Tibial artery (tissue), 4 donors: ENCODE measurements around the gene DCAKD.

Source experiments
- DNase-seq, 2 donors: peaks; one replicate each; pipeline ENCODE4 v3.0.0-alpha.2; 2019
- H3K27ac ChIP-seq, 2 donors: fragments of 200-600 bp; sonication (generic) in 1 of 2; 1 replicate in 1 of 2; 2 replicates in 1 of 2; pipeline ENCODE4 v1.5.1; 2018 to 2019; ENCODE audit warnings: mild to moderate bottlenecking in 1 of 2
- H3K27me3 ChIP-seq, 2 donors: fragments of 200-600 bp; sonication (generic) in 1 of 2; one replicate each; pipeline versions ENCODE4 v1.5.1 to v1.6.0; 2016 to 2019
- H3K36me3 ChIP-seq, 3 donors: fragments of 200-600 bp; sonication (generic) in 2 of 3; one replicate each; pipeline ENCODE4 v1.5.1; 2016 to 2019; ENCODE audit warnings: mild to moderate bottlenecking in 2 of 3
- H3K4me1 ChIP-seq, 4 donors: fragments of 200-600 bp; sonication (generic) in 2 of 4; 1 replicate in 3 of 4; 2 replicates in 1 of 4; pipeline ENCODE4 v1.5.1; 2016 to 2019
- H3K4me3 ChIP-seq, 2 donors: fragments of 200-600 bp; sonication (generic) in 1 of 2; 1 replicate in 1 of 2; 2 replicates in 1 of 2; pipeline ENCODE4 v1.5.1; 2018 to 2019; ENCODE audit warnings: mild to moderate bottlenecking in 2 of 2
- H3K9me3 ChIP-seq, 3 donors: fragments of 200-600 bp; sonication (generic) in 1 of 3; one replicate each; pipeline ENCODE4 v1.5.1; 2016 to 2019
- intact Hi-C: fragments of 100-400 bp; cut with DNase I; formaldehyde crosslinking; loops from one replicate; pipeline ENCODE4 v1.15.0; 2023; ENCODE audit warnings: low total_unique reads
- TF ChIP-seq, protein P1 (sequence below), 2 experiments: fragments of 200-600 bp in 1 of 2; fragments of 450-650 bp in 1 of 2; IDR thresholded peaks; one replicate each; pipeline ENCODE4 v1.5.1; 2017 to 2019; ENCODE audit warnings: antibody characterized with exemption in 2 of 2, mild to moderate bottlenecking in 1 of 2, moderate library complexity in 1 of 2

The DCAKD gene

DNA sequence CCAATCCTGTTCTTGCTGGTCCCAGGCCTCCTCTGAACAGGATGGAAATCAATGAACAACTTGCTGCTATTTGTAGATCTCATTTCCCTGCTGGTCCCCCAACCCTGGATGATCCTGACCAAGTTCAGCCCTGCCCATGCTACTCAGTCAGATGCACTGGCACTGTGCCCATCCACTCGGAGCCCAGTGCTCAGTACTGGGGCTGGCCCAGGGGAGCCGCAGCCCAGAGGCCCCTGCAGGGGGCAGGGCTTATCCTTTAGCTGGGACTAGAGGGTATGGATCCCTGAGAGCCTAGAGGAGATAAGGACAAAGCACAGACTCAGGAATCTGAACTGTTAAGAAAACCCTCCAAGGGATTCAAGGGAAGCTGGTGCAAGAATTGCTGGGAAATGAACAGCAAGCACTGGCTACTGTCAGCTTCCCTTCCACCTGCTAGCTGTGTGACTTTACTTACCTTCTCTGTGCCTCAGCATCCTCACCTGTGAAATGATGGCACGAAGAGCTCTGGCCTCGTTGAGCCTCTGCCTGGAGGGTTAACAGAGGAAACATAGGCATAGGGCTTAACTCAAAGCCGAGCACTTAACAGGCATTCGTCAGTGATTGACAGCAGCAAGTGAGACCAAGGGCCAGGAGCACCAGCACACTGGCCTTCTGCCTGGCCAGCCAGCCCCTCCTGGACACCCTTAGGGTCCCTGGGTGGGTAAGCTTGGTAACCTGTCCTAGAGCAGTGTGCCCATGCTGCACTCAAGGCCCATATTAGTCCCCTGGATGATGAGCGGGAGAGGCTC lies 53.5 kb downstream of the DCAKD start:
- Histone ChIP-seq H3K36me3 (peaks cover 0 to 5% (median 0%) of the 10 kb centered on the region in 3 donors), H3K27me3 (peaks cover 0 to 34% of the 10 kb centered on the region in 2 donors), H3K4me3 (no peak overlapping the region), H3K27ac (no peak overlapping the region), H3K4me1 (no peaks in the 10 kb centered on the region), H3K9me3 (peaks cover 0 to 7% (median 4%) of the 10 kb centered on the region in 3 donors)
- intact Hi-C loops: no loop called here
- DNase-seq: no peak
- TF ChIP-seq, protein P1, sequence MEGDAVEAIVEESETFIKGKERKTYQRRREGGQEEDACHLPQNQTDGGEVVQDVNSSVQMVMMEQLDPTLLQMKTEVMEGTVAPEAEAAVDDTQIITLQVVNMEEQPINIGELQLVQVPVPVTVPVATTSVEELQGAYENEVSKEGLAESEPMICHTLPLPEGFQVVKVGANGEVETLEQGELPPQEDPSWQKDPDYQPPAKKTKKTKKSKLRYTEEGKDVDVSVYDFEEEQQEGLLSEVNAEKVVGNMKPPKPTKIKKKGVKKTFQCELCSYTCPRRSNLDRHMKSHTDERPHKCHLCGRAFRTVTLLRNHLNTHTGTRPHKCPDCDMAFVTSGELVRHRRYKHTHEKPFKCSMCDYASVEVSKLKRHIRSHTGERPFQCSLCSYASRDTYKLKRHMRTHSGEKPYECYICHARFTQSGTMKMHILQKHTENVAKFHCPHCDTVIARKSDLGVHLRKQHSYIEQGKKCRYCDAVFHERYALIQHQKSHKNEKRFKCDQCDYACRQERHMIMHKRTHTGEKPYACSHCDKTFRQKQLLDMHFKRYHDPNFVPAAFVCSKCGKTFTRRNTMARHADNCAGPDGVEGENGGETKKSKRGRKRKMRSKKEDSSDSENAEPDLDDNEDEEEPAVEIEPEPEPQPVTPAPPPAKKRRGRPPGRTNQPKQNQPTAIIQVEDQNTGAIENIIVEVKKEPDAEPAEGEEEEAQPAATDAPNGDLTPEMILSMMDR (IDR thresholded peaks at IDR 0.05): no peak

DNA sequence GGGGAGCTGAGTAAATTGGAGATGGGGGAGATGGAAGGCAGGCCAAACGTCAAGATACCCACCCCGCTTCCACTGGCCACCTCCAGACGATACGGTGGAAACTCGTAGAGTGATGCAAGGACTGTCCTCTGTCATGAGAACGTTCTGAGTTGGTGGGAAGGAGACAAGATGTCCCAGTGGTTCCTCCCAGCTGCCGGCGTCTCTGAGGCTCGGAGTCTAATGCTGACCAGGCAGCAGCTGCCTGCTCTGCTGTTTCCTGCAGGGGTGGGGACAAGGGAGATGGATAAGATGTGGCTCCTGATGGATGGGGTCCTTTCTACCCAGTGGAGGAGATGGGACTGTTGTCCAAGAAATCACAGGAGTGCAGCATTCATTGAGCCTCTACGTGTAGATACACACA lies 55.1 kb downstream of the DCAKD start:
- DNase-seq: no peak
- peaks cover 0 to 34% of the 10 kb centered on the region in 2 donors for H3K27me3 ChIP-seq
- TF ChIP-seq, protein P1 (IDR thresholded peaks at IDR 0.05): no peak
- H3K36me3 ChIP-seq: peaks cover 0 to 5% (median 0%) of the 10 kb centered on the region in 3 donors
- intact Hi-C loops: no loop called here
- H3K9me3 ChIP-seq: peaks cover 0 to 7% (median 4%) of the 10 kb centered on the region in 3 donors
- no peak overlapping the region for H3K4me3 ChIP-seq
- H3K27ac ChIP-seq: no peak overlapping the region
- no peaks in the 10 kb centered on the region for H3K4me1 ChIP-seq

DNA sequence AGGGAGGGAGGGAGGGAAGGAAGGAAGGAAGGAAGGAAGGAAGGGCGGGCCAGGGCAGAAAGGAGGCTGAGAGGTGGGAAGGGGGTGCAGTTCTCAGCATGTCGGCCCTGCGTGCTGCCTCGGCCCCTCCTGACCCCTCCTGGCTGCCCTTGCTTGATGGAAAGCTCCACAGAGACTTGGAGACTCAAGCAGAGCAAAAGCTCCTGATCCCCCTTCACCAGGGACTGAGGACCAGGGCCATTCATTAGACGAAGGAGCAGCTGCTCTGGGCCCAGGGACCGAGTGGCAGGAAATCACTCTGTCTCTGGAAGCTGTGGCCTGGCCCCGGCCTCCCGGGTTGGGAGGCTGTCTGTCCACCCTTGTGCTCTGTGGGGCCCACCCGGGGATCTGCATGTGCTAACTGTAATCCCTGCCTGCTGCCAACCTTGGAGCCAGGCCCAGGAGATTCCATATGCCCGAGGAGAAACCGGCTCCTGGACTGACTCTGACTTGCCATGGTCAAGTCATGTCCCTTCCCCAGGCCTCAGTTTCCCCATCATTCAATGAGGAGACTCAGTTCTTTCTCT lies 55.9 kb downstream of the DCAKD start:
- Histone ChIP-seq H3K27ac (no peak overlapping the region), H3K36me3 (peaks cover 0 to 5% (median 0%) of the 10 kb centered on the region in 3 donors), H3K9me3 (peaks cover 0 to 7% (median 4%) of the 10 kb centered on the region in 3 donors), H3K27me3 (peaks cover 0 to 34% of the 10 kb centered on the region in 2 donors), H3K4me1 (no peaks in the 10 kb centered on the region), H3K4me3 (no peak overlapping the region)
- TF ChIP-seq, protein P1 (IDR thresholded peaks at IDR 0.05): no peak
- no peak for DNase-seq
- intact Hi-C loops: no loop called here

DNA sequence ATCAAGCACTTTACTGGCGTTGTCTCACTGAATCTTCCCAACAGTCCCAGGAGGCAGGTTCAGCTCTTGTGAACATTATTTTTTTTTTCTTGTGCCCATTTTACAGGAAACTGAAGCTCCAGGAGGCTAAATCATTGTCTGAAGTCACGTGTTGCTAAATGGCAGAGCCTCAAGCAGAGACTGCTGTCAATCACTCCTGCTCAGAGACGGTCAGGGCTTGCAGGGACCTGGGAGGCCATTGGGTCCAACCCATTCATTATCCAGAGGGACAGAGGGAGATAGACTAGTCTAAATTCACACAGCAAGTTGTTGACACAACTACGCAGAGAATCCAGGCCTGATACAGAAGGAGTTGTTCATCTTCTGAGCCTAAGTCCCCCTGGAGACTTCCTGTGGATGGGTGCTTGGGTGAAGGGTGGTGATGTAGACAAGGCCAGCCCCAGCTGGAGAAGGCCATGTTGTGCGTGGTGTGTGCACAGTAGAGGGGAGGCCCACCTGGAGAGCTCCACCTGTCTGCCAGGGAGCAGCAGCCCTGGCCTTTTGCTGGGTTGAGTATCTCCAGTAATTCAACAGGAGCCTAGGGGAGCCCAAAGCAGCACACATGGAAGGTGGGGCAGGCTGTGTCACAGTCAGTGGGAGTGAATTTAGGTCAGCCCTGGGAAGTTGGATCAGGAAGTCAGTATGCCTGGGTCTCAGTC lies 59.0 kb downstream of the DCAKD start:
- Histone ChIP-seq H3K27me3 (peaks cover 0 to 41% of the 10 kb centered on the region in 2 donors), H3K27ac (no peak overlapping the region), H3K4me1 (peaks cover 0 to 4% (median under 1%) of the 10 kb centered on the region in 4 donors), H3K9me3 (no peaks in the 10 kb centered on the region), H3K4me3 (no peak overlapping the region), H3K36me3 (no peaks in the 10 kb centered on the region)
- intact Hi-C loops: no loop called here
- TF ChIP-seq, protein P1 (IDR thresholded peaks at IDR 0.05): no peak
- no peak for DNase-seq

DNA sequence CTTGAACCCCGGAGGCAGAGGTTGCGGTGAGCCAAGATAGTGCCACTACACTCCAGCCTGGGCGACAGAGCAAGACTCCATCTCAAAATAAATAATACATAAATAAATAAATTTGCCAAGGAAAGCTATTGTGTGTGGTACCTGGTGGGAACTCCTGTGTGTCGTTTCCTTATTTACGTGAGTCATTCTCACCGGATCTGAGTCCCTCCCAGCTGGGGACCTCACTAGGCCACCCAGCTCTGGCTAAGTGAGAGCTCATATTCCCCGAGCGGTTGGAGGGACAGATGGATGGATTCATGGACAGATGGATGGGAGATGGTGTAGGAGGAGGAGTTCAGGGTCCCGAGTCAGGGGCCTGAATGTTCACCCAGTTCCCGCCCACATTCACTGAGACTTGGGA lies 60.4 kb downstream of the DCAKD start:
- intact Hi-C loops: no loop called here

More for the DNA sequence above, 60.4 kb downstream of the DCAKD start:
- Histone ChIP-seq H3K27me3 (peaks cover 0 to 50% of the 10 kb centered on the region in 2 donors), H3K4me3 (no peak overlapping the region), H3K27ac (no peak overlapping the region), H3K9me3 (no peaks in the 10 kb centered on the region), H3K36me3 (no peaks in the 10 kb centered on the region), H3K4me1 (peaks cover 0 to 7% (median 2%) of the 10 kb centered on the region in 4 donors)
- TF ChIP-seq, protein P1 (IDR thresholded peaks at IDR 0.05): no peak
- DNase-seq: no peak
